Endothelial cell of umbilical vein (primary cell): ENCODE results near the gene ZBTB40. TPM values are rescaled to one million over a fixed set of nuclear protein-coding genes. Genes with fewer than 3 reads are reported as not detected.

Source experiments
- BruUV-seq: library from RNA; stranded (reverse); fragments of 400-500 nt; replicated peaks from 2 replicates; lab custom pipeline; 2021; lab: Mats Ljungman, UMichigan
- CTCF ChIA-PET: fragments of 300-600, 350-600 bp; sonication (Branson Sonifier 250); formaldehyde crosslinking; loops from one replicate; lab custom pipeline; 2021; ENCODE audit warnings: antibody characterized with exemption, inconsistent platforms; lab: Charles Lee
- POLR2A ChIA-PET: fragments of 300-600, 350-600 bp; sonication (Branson Sonifier 250); formaldehyde crosslinking; loops from one replicate; lab custom pipeline; 2021; ENCODE audit warnings: antibody characterized with exemption, inconsistent platforms; lab: Charles Lee
- DNase-seq: peaks from one replicate; pipeline ENCODE4 v3.0.0-alpha.2; 2011; ENCODE audit warnings: low read depth, low spot score
- FAIRE-seq: peaks from 2 replicates; lab custom pipeline; 2011; peaks lifted over from hg19 to GRCh38; lab: Jason Lieb, UNC
- H2AFZ ChIP-seq: 2 replicates; pipeline ENCODE4 v1.6.0; 2012; ENCODE audit warnings: low read depth, low read length, control low read depth, inconsistent platforms
- H3K27ac ChIP-seq: 2 replicates; pipeline ENCODE4 v1.5.1; 2011; ENCODE audit warnings: low read depth, mild to moderate bottlenecking, control low read depth, low read length, moderate library complexity; ENCODE audit not compliant: insufficient read depth
- H3K27me3 ChIP-seq, 2 experiments: 2 replicates each; pipeline versions ENCODE4 v1.6.0 to v1.6.1; 2011; ENCODE audit warnings: low read length in 2 of 2, mixed read lengths in 1 of 2; ENCODE audit not compliant: control insufficient read depth in 2 of 2, insufficient read depth in 2 of 2
- H3K36me3 ChIP-seq, 2 experiments: 2 replicates in 1 of 2; 3 replicates in 1 of 2; pipeline ENCODE4 v1.5.1; 2011; ENCODE audit warnings: low read length in 2 of 2, mild to moderate bottlenecking in 1 of 2, moderate library complexity in 1 of 2; ENCODE audit not compliant: control insufficient read depth in 2 of 2, insufficient read depth in 2 of 2; ENCODE audit errors: extremely low read depth in 1 of 2
- H3K4me1 ChIP-seq: 3 replicates; pipeline ENCODE4 v1.5.1; 2011; ENCODE audit warnings: mild to moderate bottlenecking, low read length; ENCODE audit not compliant: control insufficient read depth, insufficient read depth; ENCODE audit errors: extremely low read depth
- H3K4me2 ChIP-seq: 2 replicates; pipeline ENCODE4 v1.6.1; 2011; ENCODE audit warnings: low read length, control low read depth, mixed read lengths; ENCODE audit not compliant: insufficient read depth
- H3K4me3 ChIP-seq, 3 experiments: fragments of 200-600 bp in 1 of 3; sonication (generic), shearing (Covaris generic) in 1 of 3; replicated peaks in 1 of 3; 2 replicates each; pipeline ENCODE4 v1.5.1; 2011 to 2016; ENCODE audit warnings: control low read depth in 3 of 3, low read length in 3 of 3, mild to moderate bottlenecking in 2 of 3, inconsistent platforms in 1 of 3, low read depth in 1 of 3, moderate library complexity in 1 of 3; ENCODE audit not compliant: insufficient read depth in 1 of 3
- H3K79me2 ChIP-seq: 2 replicates; pipeline ENCODE4 v1.6.0; 2012; ENCODE audit warnings: low read length, inconsistent platforms; ENCODE audit not compliant: control insufficient read depth, insufficient read depth
- H3K9ac ChIP-seq: replicated peaks from 2 replicates; pipeline ENCODE3; 2011; ENCODE audit warnings: low read length, control low read depth; ENCODE audit not compliant: insufficient read depth; ENCODE audit errors: extremely low read depth
- H3K9me1 ChIP-seq: replicated peaks from 3 replicates; pipeline ENCODE4 v1.6.0; 2011; ENCODE audit warnings: mild to moderate bottlenecking, low read length; ENCODE audit not compliant: control insufficient read depth, insufficient read depth; ENCODE audit errors: extremely low read depth
- H3K9me3 ChIP-seq: replicated peaks from 2 replicates; pipeline ENCODE4 v1.5.1; 2012; ENCODE audit warnings: low read length, inconsistent platforms; ENCODE audit not compliant: control insufficient read depth, insufficient read depth
- H4K20me1 ChIP-seq: replicated peaks from 2 replicates; pipeline ENCODE3; 2011; ENCODE audit warnings: mild to moderate bottlenecking, low read length; ENCODE audit not compliant: control insufficient read depth, insufficient read depth; ENCODE audit errors: extremely low read depth
- EZH2 ChIP-seq: IDR thresholded peaks from 2 replicates; pipeline ENCODE4 v1.6.1; 2012; ENCODE audit warnings: borderline replicate concordance, low read depth, mild to moderate bottlenecking, moderate library complexity, low read length, inconsistent platforms; ENCODE audit not compliant: severe bottlenecking
- FOS ChIP-seq: IDR thresholded peaks from 2 replicates; pipeline ENCODE4 v1.6.1; 2011; ENCODE audit warnings: mild to moderate bottlenecking, low read length, moderate library complexity, borderline replicate concordance; ENCODE audit not compliant: insufficient read depth
- GATA2 ChIP-seq: IDR thresholded peaks from 2 replicates; pipeline ENCODE4 v1.7.0; 2011; ENCODE audit warnings: low read depth, mild to moderate bottlenecking, moderate library complexity, mixed read lengths, low read length; ENCODE audit not compliant: insufficient read length, insufficient read depth
- JUN ChIP-seq: IDR thresholded peaks from 2 replicates; pipeline ENCODE4 v1.6.1; 2011; ENCODE audit warnings: borderline replicate concordance, low read depth; ENCODE audit not compliant: insufficient read length, insufficient read depth
- MYC ChIP-seq: IDR thresholded peaks from one replicate; pipeline ENCODE4 v1.6.1; 2011; ENCODE audit warnings: mild to moderate bottlenecking, low read depth, low read length
- POLR2A ChIP-seq: IDR thresholded peaks from 2 replicates; pipeline ENCODE4 v1.6.1; 2012; ENCODE audit warnings: low read depth, mild to moderate bottlenecking, control low read depth, low read length
- POLR2AphosphoS5 ChIP-seq: IDR thresholded peaks from 2 replicates; pipeline ENCODE4 v1.6.1; 2012; ENCODE audit warnings: low read depth, mild to moderate bottlenecking, control low read depth, low read length, moderate library complexity; ENCODE audit not compliant: insufficient read depth
- dilution Hi-C: fragments of 300-500 bp; cut with MboI; formaldehyde crosslinking; loops from one replicate; pipeline ENCODE4 v1.15.0; 2019; ENCODE audit warnings: low sequenced_read_pairs; ENCODE audit not compliant: extremely low pct_ligation_motif_present
- intact Hi-C: fragments of 100-400 bp; cut with micrococcal nuclease; formaldehyde crosslinking; loops from one replicate; pipeline ENCODE4 v1.10.0; 2022
- polyA plus RNA-seq, 4 experiments: library from polyadenylated mRNA; depleted of rRNA in 3 of 4; stranded (reverse) in 3 of 4; unstranded in 1 of 4; fragments of >200 nt; gene quantifications; 2 replicates each; pipeline versions ENCODE4 v1.2.1 to v1.2.3, GENCODE V29; 2011 to 2012; ENCODE audit warnings: missing spikeins in 1 of 4
- total RNA-seq: library from RNA; stranded (reverse); gene quantifications from 2 replicates; pipeline ENCODE4 v1.2.3, GENCODE V29; 2021
- TF ChIP-seq, protein P1 (sequence below), 2 donors: IDR thresholded peaks; 1 replicate in 1 of 2; 2 replicates in 1 of 2; pipeline ENCODE4 v1.5.1; 2011; ENCODE audit warnings: low read length in 2 of 2, mild to moderate bottlenecking in 2 of 2, moderate library complexity in 2 of 2, control low read depth in 1 of 2, inconsistent platforms in 1 of 2, low read depth in 1 of 2; ENCODE audit not compliant: insufficient read depth in 1 of 2; ENCODE audit errors: extremely low read depth in 1 of 2
- TF ChIP-seq, protein P2 (sequence below): IDR thresholded peaks from 2 replicates; pipeline ENCODE4 v1.6.1; 2011; ENCODE audit not compliant: insufficient read depth, insufficient read length

Gene ZBTB40
- total and polyA plus RNA-seq, 2 donors (not counting 3 experiments of a cell fraction or from before 2014, with no cell fraction given): 12.3 to 21.3 TPM

DNA sequence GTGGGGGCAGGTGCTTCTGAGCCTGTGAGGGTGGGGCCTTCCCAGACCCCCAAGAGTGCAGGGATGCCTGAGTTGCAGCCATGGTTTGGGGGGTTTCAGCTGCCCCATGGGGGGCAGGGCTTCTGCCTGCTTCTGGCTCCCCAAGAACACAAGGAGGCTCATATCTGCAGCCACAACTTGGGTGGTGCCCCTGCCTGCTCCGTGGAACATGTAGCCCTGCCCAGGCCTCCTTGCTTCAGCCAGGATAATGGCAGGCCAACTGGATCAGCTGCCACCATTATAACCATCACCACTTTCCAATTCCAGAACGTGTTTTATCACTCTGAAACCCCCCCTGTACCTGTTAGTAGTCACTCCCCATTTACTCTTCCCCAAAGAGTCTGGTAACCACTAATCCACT is 14.0 kb downstream of the ZBTB40 start:
- no peaks in the 10 kb centered on the region for H3K4me1 ChIP-seq
- CTCF ChIA-PET: no interaction called here
- H3K9me1 ChIP-seq: no peaks in the 10 kb centered on the region
- peaks cover 13% of the 10 kb centered on the region for H4K20me1 ChIP-seq
- H3K4me2 ChIP-seq: no peak overlapping the region
- POLR2A ChIA-PET: no interaction called here
- no peak overlapping the region for H3K4me3 ChIP-seq
- H3K9me3 ChIP-seq: no peaks in the 10 kb centered on the region
- intact Hi-C loops (no loop called here), dilution Hi-C loops (no loop called here)
- DNase-seq (no peak), FAIRE-seq (no peak)
- no peaks in the 10 kb centered on the region for H3K36me3 ChIP-seq
- TF ChIP-seq POLR2AphosphoS5 (no peak), GATA2 (no peak), FOS (no peak), MYC (no peak), JUN (no peak), POLR2A (no peak), EZH2 (no peak)
- TF ChIP-seq, protein P1, sequence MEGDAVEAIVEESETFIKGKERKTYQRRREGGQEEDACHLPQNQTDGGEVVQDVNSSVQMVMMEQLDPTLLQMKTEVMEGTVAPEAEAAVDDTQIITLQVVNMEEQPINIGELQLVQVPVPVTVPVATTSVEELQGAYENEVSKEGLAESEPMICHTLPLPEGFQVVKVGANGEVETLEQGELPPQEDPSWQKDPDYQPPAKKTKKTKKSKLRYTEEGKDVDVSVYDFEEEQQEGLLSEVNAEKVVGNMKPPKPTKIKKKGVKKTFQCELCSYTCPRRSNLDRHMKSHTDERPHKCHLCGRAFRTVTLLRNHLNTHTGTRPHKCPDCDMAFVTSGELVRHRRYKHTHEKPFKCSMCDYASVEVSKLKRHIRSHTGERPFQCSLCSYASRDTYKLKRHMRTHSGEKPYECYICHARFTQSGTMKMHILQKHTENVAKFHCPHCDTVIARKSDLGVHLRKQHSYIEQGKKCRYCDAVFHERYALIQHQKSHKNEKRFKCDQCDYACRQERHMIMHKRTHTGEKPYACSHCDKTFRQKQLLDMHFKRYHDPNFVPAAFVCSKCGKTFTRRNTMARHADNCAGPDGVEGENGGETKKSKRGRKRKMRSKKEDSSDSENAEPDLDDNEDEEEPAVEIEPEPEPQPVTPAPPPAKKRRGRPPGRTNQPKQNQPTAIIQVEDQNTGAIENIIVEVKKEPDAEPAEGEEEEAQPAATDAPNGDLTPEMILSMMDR (IDR thresholded peaks at IDR 0.05; ENCODE audit: extremely low read depth in 1 of 2, insufficient read depth in 1 of 2, low read depth in 1 of 2, low read length in 2 of 2): no peak
- TF ChIP-seq, protein P2, sequence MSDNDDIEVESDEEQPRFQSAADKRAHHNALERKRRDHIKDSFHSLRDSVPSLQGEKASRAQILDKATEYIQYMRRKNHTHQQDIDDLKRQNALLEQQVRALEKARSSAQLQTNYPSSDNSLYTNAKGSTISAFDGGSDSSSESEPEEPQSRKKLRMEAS: no peak
- H2AFZ ChIP-seq: no peak overlapping the region
- H3K9ac ChIP-seq: no peak overlapping the region
- H3K79me2 ChIP-seq: peaks cover 17% of the 10 kb centered on the region
- BruUV-seq: no TSS peak
- no peak overlapping the region for H3K27ac ChIP-seq
- H3K27me3 ChIP-seq: no peaks in the 10 kb centered on the region
